Neuronal stem cell (in vitro differentiated cells): ENCODE data around the gene IFITM5.

ENCODE experiments used
- DNase-seq: peaks from one replicate; pipeline ENCODE4 v3.0.0-alpha.2; 2013; ENCODE audit warnings: low spot score
- H2AFZ ChIP-seq: one replicate; pipeline ENCODE4 v1.6.1; 2013; ENCODE audit warnings: mild to moderate bottlenecking, low read length, inconsistent platforms
- H2AK5ac ChIP-seq: 2 replicates; pipeline ENCODE4 v1.6.1; 2013; ENCODE audit warnings: low read depth, mild to moderate bottlenecking, inconsistent platforms, low read length, moderate library complexity, mixed read lengths
- H2BK120ac ChIP-seq: 2 replicates; pipeline ENCODE4 v1.6.1; 2013; ENCODE audit warnings: low read depth, mild to moderate bottlenecking, inconsistent platforms, low read length, moderate library complexity, mixed read lengths
- H2BK12ac ChIP-seq: one replicate; pipeline ENCODE4 v1.6.1; 2013; ENCODE audit warnings: low read length, inconsistent platforms
- H2BK15ac ChIP-seq: 2 replicates; pipeline ENCODE4 v1.6.1; 2013; ENCODE audit warnings: mild to moderate bottlenecking, low read length, inconsistent platforms, mixed read lengths
- H2BK5ac ChIP-seq: one replicate; pipeline ENCODE4 v1.6.1; 2013; ENCODE audit warnings: inconsistent platforms, mild to moderate bottlenecking, low read length, moderate library complexity
- H3K14ac ChIP-seq: one replicate; pipeline ENCODE4 v1.6.1; 2013; ENCODE audit warnings: low read length, inconsistent platforms
- H3K18ac ChIP-seq: 2 replicates; pipeline ENCODE4 v1.6.1; 2013; ENCODE audit warnings: low read length, inconsistent platforms
- H3K23ac ChIP-seq: 2 replicates; pipeline ENCODE4 v1.6.1; 2013; ENCODE audit warnings: low read depth, mild to moderate bottlenecking, mixed read lengths, low read length, inconsistent platforms; ENCODE audit not compliant: poor library complexity
- H3K27ac ChIP-seq: replicated peaks from 3 replicates; pipeline ENCODE4 v1.5.1; 2013; ENCODE audit warnings: low read length, inconsistent platforms
- H3K27me3 ChIP-seq, 3 experiments: 2 replicates each; pipeline ENCODE4 v1.6.1; 2013; ENCODE audit warnings: low read length in 3 of 3, mild to moderate bottlenecking in 2 of 3, inconsistent platforms in 1 of 3, low read depth in 1 of 3, mixed read lengths in 1 of 3, moderate library complexity in 1 of 3; ENCODE audit not compliant: control insufficient read depth in 3 of 3, insufficient read depth in 3 of 3
- H3K36me3 ChIP-seq, 2 donors: replicated peaks in 1 of 2; 2 replicates each; pipeline ENCODE4 v1.6.1; 2013; ENCODE audit warnings: low read length in 2 of 2; ENCODE audit not compliant: control insufficient read depth in 2 of 2, insufficient read depth in 2 of 2
- H3K4ac ChIP-seq: 2 replicates; pipeline ENCODE4 v1.6.1; 2013; ENCODE audit warnings: inconsistent platforms, mild to moderate bottlenecking, low read length, moderate library complexity
- H3K4me1 ChIP-seq, 2 donors: 1 replicate in 1 of 2; 2 replicates in 1 of 2; pipeline ENCODE4 v1.6.1; 2013; ENCODE audit warnings: low read length in 2 of 2, low read depth in 1 of 2; ENCODE audit not compliant: control insufficient read depth in 2 of 2, insufficient read depth in 1 of 2
- H3K4me2 ChIP-seq: one replicate; pipeline ENCODE4 v1.6.1; 2013; ENCODE audit warnings: mild to moderate bottlenecking, low read length, inconsistent platforms; ENCODE audit not compliant: insufficient read depth, poor library complexity, severe bottlenecking
- H3K4me3 ChIP-seq, 2 donors: 2 replicates each; pipeline ENCODE4 v1.5.1; 2013; ENCODE audit warnings: low read length in 2 of 2, mild to moderate bottlenecking in 2 of 2, inconsistent platforms in 1 of 2, moderate library complexity in 1 of 2
- H3K79me1 ChIP-seq: one replicate; pipeline ENCODE4 v1.6.1; 2013; ENCODE audit warnings: low read depth, mild to moderate bottlenecking, inconsistent platforms, low read length, moderate library complexity
- H3K9ac ChIP-seq: one replicate; pipeline ENCODE4 v1.6.1; 2013; ENCODE audit warnings: mild to moderate bottlenecking, low read depth, low read length, inconsistent platforms; ENCODE audit not compliant: poor library complexity
- H3K9me3 ChIP-seq, 2 donors: replicated peaks in 1 of 2; 2 replicates each; pipeline versions ENCODE3 to v1.6.1; 2013; ENCODE audit warnings: low read length in 2 of 2, mild to moderate bottlenecking in 2 of 2, inconsistent platforms in 1 of 2, low read depth in 1 of 2, mixed read lengths in 1 of 2, moderate library complexity in 1 of 2; ENCODE audit not compliant: control insufficient read depth in 2 of 2, insufficient read depth in 1 of 2
- H4K8ac ChIP-seq: one replicate; pipeline ENCODE4 v1.6.1; 2013; ENCODE audit warnings: low read depth, mild to moderate bottlenecking, inconsistent platforms, low read length, moderate library complexity
- H4K91ac ChIP-seq: one replicate; pipeline ENCODE4 v1.6.1; 2013; ENCODE audit warnings: low read length, low read depth, mild to moderate bottlenecking, inconsistent platforms; ENCODE audit not compliant: poor library complexity
- WGBS, 2 donors: extraction: QIAGEN DNeasy Blood & Tissue Kit; methylation state at CpG; one replicate each; pipeline ENCODE4 v1.1.7; 2013; ENCODE audit warnings: missing lambda C conversion rate in 2 of 2, mixed read lengths in 1 of 2; ENCODE audit not compliant: insufficient read length in 2 of 2, insufficient replicate concordance in 1 of 2; ENCODE audit errors: extremely low coverage in 2 of 2; 5-methylcytosine and 5-hydroxymethylcytosine counted together

Gene IFITM5

GRCh38 chr11:280706-281485, 18.4 kb downstream of the IFITM5 start:
- no peaks in the 10 kb centered on the region for H3K79me1 ChIP-seq
- H4K8ac ChIP-seq = peak overlapping the region; percentile 82
- peak overlapping the region; percentile 84 for H2BK12ac ChIP-seq
- peak overlapping the region; percentile 97 for H3K14ac ChIP-seq
- peak overlapping the region; percentile 60 for H2AK5ac ChIP-seq
- H3K23ac ChIP-seq = no peak overlapping the region
- H3K27ac ChIP-seq = no peak overlapping the region
- H3K4me3 ChIP-seq = no peak overlapping the region
- H2BK15ac ChIP-seq = no peak overlapping the region
- peak overlapping the region; percentile 24 for H2BK5ac ChIP-seq
- DNase-seq = no peak
- H3K4ac ChIP-seq = peak overlapping the region; percentile 76
- no peaks in the 10 kb centered on the region for H3K27me3 ChIP-seq
- no peak overlapping the region for H4K91ac ChIP-seq
- peaks cover 6 to 21% of the 10 kb centered on the region in 2 donors for H3K4me1 ChIP-seq
- no peak overlapping the region for H3K9ac ChIP-seq
- no CpG with 5 or more reads among the region's 79 CpGs for WGBS, 2 donors
- H3K18ac ChIP-seq = peak overlapping the region; percentile 87
- no peak overlapping the region for H3K4me2 ChIP-seq
- no peak overlapping the region for H2AFZ ChIP-seq
- H3K9me3 ChIP-seq = peaks cover 3% of the 10 kb centered on the region in 2 donors
- H3K36me3 ChIP-seq = no peaks in the 10 kb centered on the region
- H2BK120ac ChIP-seq = no peak overlapping the region

GRCh38 chr11:279966-280705, 19.2 kb downstream of the IFITM5 start:
- Histone ChIP-seq H3K36me3 (no peaks in the 10 kb centered on the region), H3K4me1 (peaks cover 6 to 20% of the 10 kb centered on the region in 2 donors), H2BK120ac (peak overlapping the region; percentile 61), H3K4ac (no peak overlapping the region), H2BK12ac (no peak overlapping the region), H2AK5ac (no peak overlapping the region), H3K9me3 (peaks cover 3 to 4% of the 10 kb centered on the region in 2 donors), H3K18ac (no peak overlapping the region), H3K4me3 (peak overlapping the region in 1 of 2 donors; percentile 32), H2BK15ac (no peak overlapping the region), H3K27ac (no peak overlapping the region), H3K4me2 (no peak overlapping the region), H3K9ac (no peak overlapping the region), H2BK5ac (no peak overlapping the region), H4K8ac (no peak overlapping the region), H3K23ac (no peak overlapping the region), H4K91ac (no peak overlapping the region), H3K27me3 (no peaks in the 10 kb centered on the region), H2AFZ (no peak overlapping the region), H3K79me1 (no peaks in the 10 kb centered on the region), H3K14ac (peak overlapping the region; percentile 56)
- no peak for DNase-seq
- WGBS, 2 donors = no CpG with 5 or more reads among the region's 85 CpGs

- H3K36me3 ChIP-seq = no peaks in the 10 kb centered on the region
- no peak overlapping the region for H2BK15ac ChIP-seq
Observed at GRCh38 chr11:279040-279965, 20.0 kb downstream of the IFITM5 start.

More at GRCh38 chr11:279040-279965, 20.0 kb downstream of the IFITM5 start:
- Histone ChIP-seq H3K23ac (no peak overlapping the region), H3K14ac (peak overlapping the region; percentile 56), H3K4ac (no peak overlapping the region), H3K4me3 (no peak overlapping the region), H3K4me2 (no peak overlapping the region), H3K9me3 (peaks cover 3 to 4% of the 10 kb centered on the region in 2 donors), H2AFZ (no peak overlapping the region), H4K91ac (no peak overlapping the region), H2BK12ac (no peak overlapping the region), H2BK120ac (peak overlapping the region; percentile 61), H4K8ac (no peak overlapping the region), H3K18ac (no peak overlapping the region), H2AK5ac (no peak overlapping the region), H3K9ac (no peak overlapping the region), H3K4me1 (peaks cover 6 to 16% of the 10 kb centered on the region in 2 donors), H3K27me3 (no peaks in the 10 kb centered on the region), H2BK5ac (peak overlapping the region; percentile 33), H3K27ac (no peak overlapping the region), H3K79me1 (no peaks in the 10 kb centered on the region)
- no peak for DNase-seq
- no CpG with 5 or more reads among the region's 97 CpGs for WGBS, 2 donors
